SK-N-SH (cell line): ENCODE results near the gene AUTS2.

Experiments used
- CHD2 ChIP-seq: fragments of 150-350 bp; IDR thresholded peaks from 2 replicates; pipeline ENCODE4 v1.6.1; 2018; ENCODE audit warnings: low read length; ENCODE audit not compliant: partially characterized antibody
- CTCF ChIP-seq: fragments of 200-600 bp; sonication (generic); IDR thresholded peaks from 2 replicates; pipeline ENCODE4 v1.6.1; 2017; ENCODE audit warnings: antibody characterized with exemption, mild to moderate bottlenecking, moderate library complexity
- GABPA ChIP-seq: IDR thresholded peaks from 2 replicates; pipeline ENCODE4 v1.4.0; 2012; ENCODE audit warnings: low read depth, mild to moderate bottlenecking
- MEF2A ChIP-seq: IDR thresholded peaks from 2 replicates; pipeline ENCODE4 v1.4.0; 2012; ENCODE audit warnings: low read depth, borderline replicate concordance

- no peak for TF ChIP-seq CHD2
- TF ChIP-seq MEF2A, result no peak
- no peak for TF ChIP-seq CTCF
- TF ChIP-seq GABPA, result no peak
These were observed 42.8 kb downstream of the AUTS2 start for GRCh38 chr7:69640925-69641594.
